Activated CD8-positive, alpha-beta memory T cell treated with anti-CD3 and anti-CD28 coated beads, Interleukin-2, amount 50 U/mL, for 1 hour (primary cell): Measurements from ENCODE around the gene KCNA3.
A peak's percentile ranks its signal among the peaks of the same experiment; 100 is the strongest.

Source experiments
- DNase-seq: peaks from one replicate; pipeline ENCODE4 v3.0.0-alpha.2; 2020; ENCODE audit errors: extremely low read depth

The KCNA3 gene

GRCh38 chr1:110639724-110640386 is 34.9 kb downstream of the KCNA3 start:
- no peak for DNase-seq

GRCh38 chr1:110638556-110638955 is 36.2 kb downstream of the KCNA3 start:
- no peak for DNase-seq

- no peak for DNase-seq
Measured at GRCh38 chr1:110638058-110638457, 36.7 kb downstream of the KCNA3 start.

- DNase-seq = no peak
Measured at GRCh38 chr1:110637475-110637874, 37.3 kb downstream of the KCNA3 start.

- DNase-seq = no peak
Measured at GRCh38 chr1:110636149-110636935, 38.4 kb downstream of the KCNA3 start.

- DNase-seq = no peak
Measured at GRCh38 chr1:110635434-110635833, 39.3 kb downstream of the KCNA3 start.

- DNase-seq = no peak
Measured at GRCh38 chr1:110634455-110635311, 40.1 kb downstream of the KCNA3 start.

GRCh38 chr1:110634086-110634454 is 40.7 kb downstream of the KCNA3 start:
- DNase-seq = no peak

GRCh38 chr1:110633646-110634030 is 41.1 kb downstream of the KCNA3 start:
- no peak for DNase-seq

GRCh38 chr1:110631836-110632620 is 42.7 kb downstream of the KCNA3 start:
- DNase-seq = no peak

GRCh38 chr1:110630839-110631663 is 43.7 kb downstream of the KCNA3 start:
- DNase-seq = peak; percentile 62

- no peak for DNase-seq
Measured at GRCh38 chr1:110628323-110629105, 46.2 kb downstream of the KCNA3 start.

- DNase-seq = no peak
Measured at GRCh38 chr1:110627764-110628163, 47.0 kb downstream of the KCNA3 start.

GRCh38 chr1:110626889-110627288 is 47.9 kb downstream of the KCNA3 start:
- no peak for DNase-seq
